ENCODE results near the gene TMEM123. TPM values are rescaled to one million over a fixed set of nuclear protein-coding genes. Genes with fewer than 3 reads are reported as not detected.

Gene TMEM123
- total and polyA plus RNA-seq, 2 donors (not counting 1 experiment from before 2014, with no cell fraction given) = 36.7 to 422 TPM

DNA sequence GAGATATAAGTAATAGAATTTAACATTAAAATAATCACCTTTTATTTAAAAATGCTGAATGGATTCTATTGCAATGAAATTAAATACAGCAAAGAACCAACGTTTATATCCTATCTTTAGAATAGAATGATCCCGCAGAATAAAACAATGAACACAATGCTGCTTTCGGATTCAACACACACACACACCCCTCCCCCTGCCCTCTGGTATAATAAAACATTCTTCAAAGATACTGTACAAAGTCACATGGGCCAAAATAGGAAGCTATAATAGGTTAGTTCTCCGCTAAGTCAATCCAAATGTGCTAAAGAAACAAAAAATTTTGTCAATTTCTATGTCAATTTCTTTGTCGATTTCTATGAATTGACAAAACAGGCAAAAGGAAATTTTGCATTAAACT, 47.1 kb downstream of the TMEM123 start:
- peaks cover 50% of the 10 kb centered on the region for H3K79me2 ChIP-seq (ENCODE audit: control insufficient read depth, insufficient read depth, low read length)
- H3K4me3 Mint-ChIP-seq = no peak overlapping the region
- H3K4me2 ChIP-seq (replicated peaks; ENCODE audit: low read depth, low read length, poor library complexity, severe bottlenecking) = no peak overlapping the region
- CTCF ChIA-PET = interaction anchor here (1.1 to 1.6 kb wide), 2 partner anchors 15 to 74 kb away, joined by 3 to 6 read pairs; no protein-coding TSS in a partner anchor
- no peak overlapping the region for H3K4me3 ChIP-seq (ENCODE audit: control extremely low read depth in 1 of 5, extremely low read depth in 1 of 5, insufficient read depth in 1 of 5, low read depth in 2 of 5, low read length in 4 of 5)
- H3K9me3 ChIP-seq (ENCODE audit: control extremely low read depth in 1 of 3, control insufficient read depth in 2 of 3, insufficient read depth in 1 of 3, low read length in 2 of 3) = no peaks in the 10 kb centered on the region
- no peaks in the 10 kb centered on the region for H3K9me3 Mint-ChIP-seq (ENCODE audit: insufficient read depth)
- H3K27ac Mint-ChIP-seq = no peak overlapping the region
- H3K4me1 ChIP-seq (ENCODE audit: control insufficient read depth in 2 of 2, insufficient read depth in 2 of 2, low read length in 2 of 2) = no peaks in the 10 kb centered on the region
- no peaks in the 10 kb centered on the region for H3K27me3 Mint-ChIP-seq
- 100% methylated on average over 1 of the region's 5 CpGs for WGBS (ENCODE audit: insufficient coverage)
- peaks cover 33% of the 10 kb centered on the region for H3K4me1 Mint-ChIP-seq
- ATAC-seq (ENCODE audit: low read depth) = no peak
- no peak overlapping the region for H2AFZ ChIP-seq (ENCODE audit: insufficient read depth, low read depth, low read length, poor library complexity, severe bottlenecking)
- intact Hi-C loops (cut with micrococcal nuclease) = no loop called here
- peaks cover 0 to 27% of the 10 kb centered on the region in 2 experiments for H3K36me3 ChIP-seq (replicated peaks in 1 of 2; ENCODE audit: control extremely low read depth in 1 of 2, control insufficient read depth in 1 of 2, extremely low read depth in 1 of 2, insufficient read depth in 2 of 2, low read length in 1 of 2)
- peaks cover 28% of the 10 kb centered on the region for H4K20me1 ChIP-seq (ENCODE audit: control insufficient read depth, insufficient read depth, low read length, poor library complexity, severe bottlenecking)
- no peak for DNase-seq
- POLR2A ChIA-PET = interaction anchor here (0.7 kb wide), 1 partner anchor 15 kb away, joined by 3 read pairs; no protein-coding TSS in a partner anchor
- H3K27ac ChIP-seq (ENCODE audit: low read length in 2 of 2) = no peak overlapping the region
- H3K27me3 ChIP-seq (replicated peaks in 1 of 4; ENCODE audit: control extremely low read depth in 1 of 4, control insufficient read depth in 3 of 4, insufficient read depth in 4 of 4, low read length in 3 of 4) = no peaks in the 10 kb centered on the region
- TF ChIP-seq, protein P1, sequence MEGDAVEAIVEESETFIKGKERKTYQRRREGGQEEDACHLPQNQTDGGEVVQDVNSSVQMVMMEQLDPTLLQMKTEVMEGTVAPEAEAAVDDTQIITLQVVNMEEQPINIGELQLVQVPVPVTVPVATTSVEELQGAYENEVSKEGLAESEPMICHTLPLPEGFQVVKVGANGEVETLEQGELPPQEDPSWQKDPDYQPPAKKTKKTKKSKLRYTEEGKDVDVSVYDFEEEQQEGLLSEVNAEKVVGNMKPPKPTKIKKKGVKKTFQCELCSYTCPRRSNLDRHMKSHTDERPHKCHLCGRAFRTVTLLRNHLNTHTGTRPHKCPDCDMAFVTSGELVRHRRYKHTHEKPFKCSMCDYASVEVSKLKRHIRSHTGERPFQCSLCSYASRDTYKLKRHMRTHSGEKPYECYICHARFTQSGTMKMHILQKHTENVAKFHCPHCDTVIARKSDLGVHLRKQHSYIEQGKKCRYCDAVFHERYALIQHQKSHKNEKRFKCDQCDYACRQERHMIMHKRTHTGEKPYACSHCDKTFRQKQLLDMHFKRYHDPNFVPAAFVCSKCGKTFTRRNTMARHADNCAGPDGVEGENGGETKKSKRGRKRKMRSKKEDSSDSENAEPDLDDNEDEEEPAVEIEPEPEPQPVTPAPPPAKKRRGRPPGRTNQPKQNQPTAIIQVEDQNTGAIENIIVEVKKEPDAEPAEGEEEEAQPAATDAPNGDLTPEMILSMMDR (IDR thresholded peaks at IDR 0.05) = no peak
- no peak for TF ChIP-seq EZH2 (IDR thresholded peaks at IDR 0.05; ENCODE audit: borderline replicate concordance, insufficient read depth, low read depth, low read length, poor library complexity, severe bottlenecking)
- no peak overlapping the region for H3K9ac ChIP-seq (ENCODE audit: low read length)

DNA sequence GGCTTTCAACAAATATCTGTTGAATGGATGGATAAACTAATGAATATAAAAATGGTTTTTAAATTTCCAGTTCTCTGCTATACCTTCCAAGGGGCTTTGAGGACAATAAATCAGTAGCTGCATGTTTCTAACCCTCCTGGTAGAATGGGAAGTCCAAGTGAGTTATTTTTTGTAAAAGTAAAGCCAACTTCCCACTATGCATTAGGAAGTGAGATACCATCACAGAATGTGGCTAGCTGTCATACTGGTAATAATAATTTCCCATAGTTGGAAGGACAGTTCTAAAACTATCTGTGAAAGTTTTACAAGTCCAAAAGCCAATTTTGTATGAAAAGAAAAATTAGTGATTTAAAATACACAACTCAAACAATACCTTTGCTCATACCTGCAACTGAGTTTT, 50.0 kb downstream of the TMEM123 start:
- peaks cover 23% of the 10 kb centered on the region for H3K4me1 Mint-ChIP-seq
- POLR2A ChIA-PET = no interaction called here
- Histone ChIP-seq H3K27me3 (replicated peaks in 1 of 4; ENCODE audit: control extremely low read depth in 1 of 4, control insufficient read depth in 3 of 4, insufficient read depth in 4 of 4, low read length in 3 of 4) (no peaks in the 10 kb centered on the region), H4K20me1 (ENCODE audit: control insufficient read depth, insufficient read depth, low read length, poor library complexity, severe bottlenecking) (peaks cover 17% of the 10 kb centered on the region), H3K4me1 (ENCODE audit: control insufficient read depth in 2 of 2, insufficient read depth in 2 of 2, low read length in 2 of 2) (no peaks in the 10 kb centered on the region), H3K9me3 (ENCODE audit: control extremely low read depth in 1 of 3, control insufficient read depth in 2 of 3, insufficient read depth in 1 of 3, low read length in 2 of 3) (no peaks in the 10 kb centered on the region), H3K9ac (ENCODE audit: low read length) (no peak overlapping the region), H3K79me2 (ENCODE audit: control insufficient read depth, insufficient read depth, low read length) (peaks cover 21% of the 10 kb centered on the region), H3K4me2 (replicated peaks; ENCODE audit: low read depth, low read length, poor library complexity, severe bottlenecking) (no peak overlapping the region), H3K4me3 (ENCODE audit: control extremely low read depth in 1 of 5, extremely low read depth in 1 of 5, insufficient read depth in 1 of 5, low read depth in 2 of 5, low read length in 4 of 5) (no peak overlapping the region), H3K36me3 (replicated peaks in 1 of 2; ENCODE audit: control extremely low read depth in 1 of 2, control insufficient read depth in 1 of 2, extremely low read depth in 1 of 2, insufficient read depth in 2 of 2, low read length in 1 of 2) (peaks cover under 1 to 49% of the 10 kb centered on the region in 2 experiments), H3K27ac (ENCODE audit: low read length in 2 of 2) (peak overlapping the region in 1 of 2 donors; percentile 59), H2AFZ (ENCODE audit: insufficient read depth, low read depth, low read length, poor library complexity, severe bottlenecking) (no peak overlapping the region)
- ATAC-seq (ENCODE audit: low read depth) (no peak), DNase-seq (no peak)
- H3K9me3 Mint-ChIP-seq (ENCODE audit: insufficient read depth) = no peaks in the 10 kb centered on the region
- H3K4me3 Mint-ChIP-seq = no peak overlapping the region
- TF ChIP-seq, protein P1 (IDR thresholded peaks at IDR 0.05) = no peak
- no peak for TF ChIP-seq EZH2 (IDR thresholded peaks at IDR 0.05; ENCODE audit: borderline replicate concordance, insufficient read depth, low read depth, low read length, poor library complexity, severe bottlenecking)
- no peaks in the 10 kb centered on the region for H3K27me3 Mint-ChIP-seq
- peak overlapping the region; percentile 6 for H3K27ac Mint-ChIP-seq
- CTCF ChIA-PET = interaction anchor here (1.4 to 2.4 kb wide), 3 partner anchors 12 to 94 kb away, joined by 4 to 8 read pairs (median 7); no protein-coding TSS in a partner anchor
- intact Hi-C loops (cut with micrococcal nuclease) = no loop called here

Data from B cell (primary cell).